OCI-LY3 (cell line): ENCODE results near the gene MICA.

Experiments used
- EZH2phosphoT487 ChIP-seq: fragments of 200-600 bp; shearing (Covaris generic); IDR thresholded peaks from 2 replicates; pipeline ENCODE4 v1.6.1; 2018; ENCODE audit warnings: antibody characterized with exemption, mixed run types, low read depth
- TF ChIP-seq, protein P1 (sequence below): fragments of 200-600, 300-600 bp; sonication (generic); IDR thresholded peaks from 2 replicates; pipeline ENCODE4 v1.5.1; 2014; ENCODE audit warnings: antibody characterized with exemption, low read length, low read depth

GRCh38 chr6:31453259-31453658, 49.9 kb downstream of the MICA start:
- TF ChIP-seq, protein P1, sequence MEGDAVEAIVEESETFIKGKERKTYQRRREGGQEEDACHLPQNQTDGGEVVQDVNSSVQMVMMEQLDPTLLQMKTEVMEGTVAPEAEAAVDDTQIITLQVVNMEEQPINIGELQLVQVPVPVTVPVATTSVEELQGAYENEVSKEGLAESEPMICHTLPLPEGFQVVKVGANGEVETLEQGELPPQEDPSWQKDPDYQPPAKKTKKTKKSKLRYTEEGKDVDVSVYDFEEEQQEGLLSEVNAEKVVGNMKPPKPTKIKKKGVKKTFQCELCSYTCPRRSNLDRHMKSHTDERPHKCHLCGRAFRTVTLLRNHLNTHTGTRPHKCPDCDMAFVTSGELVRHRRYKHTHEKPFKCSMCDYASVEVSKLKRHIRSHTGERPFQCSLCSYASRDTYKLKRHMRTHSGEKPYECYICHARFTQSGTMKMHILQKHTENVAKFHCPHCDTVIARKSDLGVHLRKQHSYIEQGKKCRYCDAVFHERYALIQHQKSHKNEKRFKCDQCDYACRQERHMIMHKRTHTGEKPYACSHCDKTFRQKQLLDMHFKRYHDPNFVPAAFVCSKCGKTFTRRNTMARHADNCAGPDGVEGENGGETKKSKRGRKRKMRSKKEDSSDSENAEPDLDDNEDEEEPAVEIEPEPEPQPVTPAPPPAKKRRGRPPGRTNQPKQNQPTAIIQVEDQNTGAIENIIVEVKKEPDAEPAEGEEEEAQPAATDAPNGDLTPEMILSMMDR = no peak
- no peak for TF ChIP-seq EZH2phosphoT487
